Globus pallidus (tissue), 1 donor: ENCODE results near the gene SH3GL3.

Source experiments
- DNase-seq: peaks from one replicate; pipeline ENCODE4 v3.0.0-alpha.2; 2015; ENCODE audit warnings: low spot score

The SH3GL3 gene

GRCh38 chr15:83446904-83447709 is at the start of gene SH3GL3:
Gene SH3GL3, plus strand, starts transcription at chr15:83447341. Its CDS starts 193 bp downstream, at chr15:83447534.
- peak; percentile 93 for DNase-seq

GRCh38 chr15:83398626-83399025 is 48.5 kb upstream of the SH3GL3 start:
- DNase-seq, result no peak

GRCh38 chr15:83404121-83404520 is 43.0 kb upstream of the SH3GL3 start:
- no peak for DNase-seq

GRCh38 chr15:83410532-83410931 is 36.6 kb upstream of the SH3GL3 start:
- no peak for DNase-seq

- no peak for DNase-seq
Measured at GRCh38 chr15:83413054-83413719, 34.0 kb upstream of the SH3GL3 start.

GRCh38 chr15:83422081-83422480 is 25.1 kb upstream of the SH3GL3 start:
- no peak for DNase-seq

- no peak for DNase-seq
Measured at GRCh38 chr15:83422541-83422940, 24.6 kb upstream of the SH3GL3 start.

- DNase-seq, result no peak
Measured at GRCh38 chr15:83424101-83424500, 23.0 kb upstream of the SH3GL3 start.

GRCh38 chr15:83430441-83430840 is 16.7 kb upstream of the SH3GL3 start:
- DNase-seq, result no peak

- no peak for DNase-seq
Measured at GRCh38 chr15:83431521-83431920, 15.6 kb upstream of the SH3GL3 start.

- DNase-seq, result no peak
Measured at GRCh38 chr15:83435202-83435601, 11.9 kb upstream of the SH3GL3 start.

- no peak for DNase-seq
Measured at GRCh38 chr15:83435782-83436181, 11.4 kb upstream of the SH3GL3 start.

GRCh38 chr15:83436513-83437158 is 10.5 kb upstream of the SH3GL3 start:
- DNase-seq, result peak; percentile 66

- DNase-seq, result no peak
Measured at GRCh38 chr15:83443076-83443847, 3.9 kb upstream of the SH3GL3 start.

- DNase-seq, result peak; percentile 55
Measured at GRCh38 chr15:83444936-83445335, 2.2 kb upstream of the SH3GL3 start.

GRCh38 chr15:83445643-83446042 is 1.5 kb upstream of the SH3GL3 start:
- peak; percentile 58 for DNase-seq

- no peak for DNase-seq
Measured at GRCh38 chr15:83446417-83446816, 724 bp upstream of the SH3GL3 start.

- peak; percentile 56 for DNase-seq
Measured at GRCh38 chr15:83449250-83449671, 2.1 kb downstream of the SH3GL3 start.

GRCh38 chr15:83449937-83450506 is 2.9 kb downstream of the SH3GL3 start:
- DNase-seq, result no peak

GRCh38 chr15:83457149-83457548 is 10.0 kb downstream of the SH3GL3 start:
- DNase-seq, result no peak

GRCh38 chr15:83458381-83458780 is 11.2 kb downstream of the SH3GL3 start:
- DNase-seq, result no peak

GRCh38 chr15:83462026-83462425 is 14.9 kb downstream of the SH3GL3 start:
- no peak for DNase-seq
